ENCODE data around the gene CCT6A. TPM values are rescaled to one million over a fixed set of nuclear protein-coding genes. Genes with fewer than 3 reads are reported as not detected.
"Not testable (repeated sequence)": the region's sequence is repeated elsewhere in the genome, so short reads cannot be mapped to it uniquely, and the experiment has no call there.

The CCT6A gene
- polyA plus RNA-seq, 1 donor from 2014 or later, result 275 TPM

- Histone ChIP-seq H3K36me3 (ENCODE audit: insufficient read depth, low read length) (no peaks in the 10 kb centered on the region), H3K4me3 (ENCODE audit: low read length) (no peak overlapping the region), H3K79me2 (replicated peaks; ENCODE audit: insufficient read depth, low read length) (no peaks in the 10 kb centered on the region), H3K27ac (ENCODE audit: low read length) (no peak overlapping the region), H3K27me3 (ENCODE audit: insufficient read depth, low read depth, low read length) (no peaks in the 10 kb centered on the region), H2AFZ (ENCODE audit: low read depth, low read length) (no peak overlapping the region), H3K4me2 (ENCODE audit: low read length) (no peak overlapping the region), H3K9me2 (ENCODE audit: insufficient read depth, low read length) (no peaks in the 10 kb centered on the region), H3K9ac (ENCODE audit: low read length) (no peak overlapping the region), H3F3A (ENCODE audit: insufficient read depth, low read length, poor library complexity, severe bottlenecking) (no peaks in the 10 kb centered on the region), H3K9me3 (ENCODE audit: low read length) (no peaks in the 10 kb centered on the region), H4K20me1 (ENCODE audit: insufficient read depth) (no peaks in the 10 kb centered on the region)
- TF ChIP-seq RAD21 (conservative IDR thresholded peaks at IDR 0.05) (no peak), POLR2AphosphoS5 (IDR thresholded peaks at IDR 0.05) (no peak), REST (IDR thresholded peaks at IDR 0.05; ENCODE audit: borderline replicate concordance) (no peak)
Measured at GRCh38 chr7:56079450-56080185, 28.1 kb downstream of the CCT6A start.

- H3K4me2 ChIP-seq (ENCODE audit: low read length); H3K9ac ChIP-seq (ENCODE audit: low read length); H3K27me3 ChIP-seq (ENCODE audit: insufficient read depth, low read depth, low read length); H3K9me3 ChIP-seq (ENCODE audit: low read length); H3K36me3 ChIP-seq (ENCODE audit: insufficient read depth, low read length); H3K27ac ChIP-seq (ENCODE audit: low read length); H3F3A ChIP-seq (ENCODE audit: insufficient read depth, low read length, poor library complexity, severe bottlenecking); H3K4me3 ChIP-seq (ENCODE audit: low read length); H4K20me1 ChIP-seq (ENCODE audit: insufficient read depth); H2AFZ ChIP-seq (ENCODE audit: low read depth, low read length); H3K9me2 ChIP-seq (ENCODE audit: insufficient read depth, low read length); H3K79me2 ChIP-seq (replicated peaks; ENCODE audit: insufficient read depth, low read length): not testable (repeated sequence)
Measured at GRCh38 chr7:56080726-56081435, 29.3 kb downstream of the CCT6A start.

- no peak overlapping the region for H2AFZ ChIP-seq (ENCODE audit: low read depth, low read length)
- H3K27me3 ChIP-seq (ENCODE audit: insufficient read depth, low read depth, low read length), result no peaks in the 10 kb centered on the region
- H3K4me2 ChIP-seq (ENCODE audit: low read length), result no peak overlapping the region
- H3F3A ChIP-seq (ENCODE audit: insufficient read depth, low read length, poor library complexity, severe bottlenecking), result no peaks in the 10 kb centered on the region
- no peak overlapping the region for H3K4me3 ChIP-seq (ENCODE audit: low read length)
- no peak overlapping the region for H3K9ac ChIP-seq (ENCODE audit: low read length)
- H3K79me2 ChIP-seq (replicated peaks; ENCODE audit: insufficient read depth, low read length), result no peaks in the 10 kb centered on the region
- H3K9me2 ChIP-seq (ENCODE audit: insufficient read depth, low read length), result no peaks in the 10 kb centered on the region
- no peaks in the 10 kb centered on the region for H3K9me3 ChIP-seq (ENCODE audit: low read length)
- no peaks in the 10 kb centered on the region for H4K20me1 ChIP-seq (ENCODE audit: insufficient read depth)
- no peaks in the 10 kb centered on the region for H3K36me3 ChIP-seq (ENCODE audit: insufficient read depth, low read length)
- H3K27ac ChIP-seq (ENCODE audit: low read length), result no peak overlapping the region
- no peak for TF ChIP-seq CTCF (IDR thresholded peaks at IDR 0.05; ENCODE audit: poor library complexity, severe bottlenecking)
- TF ChIP-seq MXI1 (conservative IDR thresholded peaks at IDR 0.05; ENCODE audit: poor library complexity, severe bottlenecking), result no peak
- no peak for TF ChIP-seq RAD21 (conservative IDR thresholded peaks at IDR 0.05)
- TF ChIP-seq POLR2AphosphoS5 (IDR thresholded peaks at IDR 0.05), result no peak
- TF ChIP-seq SMC3 (conservative IDR thresholded peaks at IDR 0.05; ENCODE audit: poor library complexity), result no peak
- no peak for TF ChIP-seq EZH2 (IDR thresholded peaks at IDR 0.05; ENCODE audit: borderline replicate concordance, insufficient read depth, low read length, poor library complexity, severe bottlenecking)
- no peak for TF ChIP-seq REST (IDR thresholded peaks at IDR 0.05; ENCODE audit: borderline replicate concordance)
- TF ChIP-seq TAF1 (IDR thresholded peaks at IDR 0.05; ENCODE audit: low read depth), result no peak
- TF ChIP-seq EP300 (conservative IDR thresholded peaks at IDR 0.05; ENCODE audit: poor library complexity, severe bottlenecking), result no peak
Measured at GRCh38 chr7:56081626-56082340, 30.2 kb downstream of the CCT6A start.

Measured in neural cell (in vitro differentiated cells).